DMS79 (cell line): ENCODE data around the gene SERPINA5.

ENCODE experiments used
- DNase-seq: peaks from one replicate; lab custom pipeline; 2025; lab: John Stamatoyannopoulos, UW

The SERPINA5 gene, protein sequence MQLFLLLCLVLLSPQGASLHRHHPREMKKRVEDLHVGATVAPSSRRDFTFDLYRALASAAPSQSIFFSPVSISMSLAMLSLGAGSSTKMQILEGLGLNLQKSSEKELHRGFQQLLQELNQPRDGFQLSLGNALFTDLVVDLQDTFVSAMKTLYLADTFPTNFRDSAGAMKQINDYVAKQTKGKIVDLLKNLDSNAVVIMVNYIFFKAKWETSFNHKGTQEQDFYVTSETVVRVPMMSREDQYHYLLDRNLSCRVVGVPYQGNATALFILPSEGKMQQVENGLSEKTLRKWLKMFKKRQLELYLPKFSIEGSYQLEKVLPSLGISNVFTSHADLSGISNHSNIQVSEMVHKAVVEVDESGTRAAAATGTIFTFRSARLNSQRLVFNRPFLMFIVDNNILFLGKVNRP

DNA sequence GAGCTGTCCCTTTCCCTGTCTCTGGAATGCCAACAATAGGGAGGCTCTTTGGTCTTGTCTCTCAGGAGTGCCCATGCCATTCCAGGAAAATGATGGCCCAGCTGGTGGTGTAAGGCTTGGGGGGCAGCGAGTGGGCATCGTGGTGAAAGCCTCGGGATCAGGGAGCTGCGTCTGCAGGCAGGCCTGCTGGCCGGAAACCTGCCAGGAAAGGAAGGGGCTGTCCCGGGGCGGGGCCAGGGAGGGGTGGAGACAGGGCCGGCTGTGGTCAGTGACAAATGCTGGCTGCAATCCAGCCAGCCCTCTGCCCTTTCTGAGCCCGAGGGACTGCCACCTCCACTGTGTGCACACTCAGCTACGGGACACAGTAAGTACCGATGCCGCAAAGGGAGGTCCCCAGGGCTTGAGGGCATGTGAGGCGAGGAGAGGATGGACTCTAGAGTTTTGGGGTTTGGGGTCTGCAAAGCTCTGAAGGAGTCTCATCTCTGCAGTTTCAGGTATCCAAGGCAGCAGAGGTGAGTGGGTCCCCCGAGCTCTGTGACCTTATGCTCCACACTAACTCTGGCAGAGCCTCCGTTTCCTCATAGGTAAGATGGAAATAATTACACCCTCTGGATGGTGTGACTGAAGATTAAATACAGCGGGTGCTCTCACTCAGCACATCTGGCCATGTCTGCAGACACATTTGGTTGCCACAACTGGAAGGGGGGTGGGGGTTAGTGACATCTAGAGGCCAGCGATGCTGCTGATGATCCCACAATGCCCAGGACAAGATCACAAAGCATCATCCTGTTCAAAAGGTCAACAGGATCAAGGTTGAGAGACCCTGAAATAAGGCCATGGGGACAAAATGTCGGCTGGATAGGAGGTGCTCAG lies at the start of gene SERPINA5:
Gene SERPINA5, plus strand, starts transcription at position 300 of the 873 bp plus-strand sequence. CDS start 5,937 bp downstream, outside the sequence.
- no peak for DNase-seq

DNA sequence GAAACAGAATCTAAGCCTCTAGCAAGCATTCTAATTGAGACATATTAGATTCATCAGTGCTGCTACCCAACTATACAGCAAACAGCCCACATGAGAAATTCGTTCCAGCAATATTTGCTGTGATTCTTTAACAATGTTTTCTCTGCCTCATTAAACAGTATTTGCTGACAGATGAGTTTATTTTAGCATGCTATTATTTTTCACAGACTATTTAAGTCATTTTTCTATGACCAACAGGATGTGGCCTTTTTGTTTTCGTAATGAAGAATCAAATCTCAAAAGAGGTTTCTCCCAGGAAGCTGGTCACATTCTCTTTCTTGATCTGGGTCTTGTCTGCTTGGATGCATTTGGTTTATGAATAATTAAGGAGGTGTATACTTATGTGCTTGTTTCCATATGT lies 48.8 kb upstream of the SERPINA5 start:
- no peak for DNase-seq

DNA sequence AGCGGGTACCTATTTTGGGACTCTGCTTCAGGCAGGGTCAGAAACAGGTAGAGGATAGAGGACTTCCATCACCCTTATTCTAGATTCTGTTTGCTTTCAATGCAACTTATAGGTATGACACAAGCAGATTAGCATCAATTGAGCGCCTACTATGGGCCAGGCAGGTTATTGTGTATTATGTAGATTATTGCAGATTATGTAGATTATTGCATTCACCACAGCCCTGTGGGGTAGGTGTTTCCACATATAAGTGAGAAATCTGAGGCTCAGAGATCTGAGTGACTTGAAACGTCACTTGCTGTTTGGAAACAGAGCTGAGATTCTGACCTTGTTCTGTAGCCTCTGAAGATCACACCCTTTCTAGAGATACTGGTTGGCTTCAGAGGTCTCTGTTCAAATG lies 45.7 kb upstream of the SERPINA5 start:
- DNase-seq: no peak

DNA sequence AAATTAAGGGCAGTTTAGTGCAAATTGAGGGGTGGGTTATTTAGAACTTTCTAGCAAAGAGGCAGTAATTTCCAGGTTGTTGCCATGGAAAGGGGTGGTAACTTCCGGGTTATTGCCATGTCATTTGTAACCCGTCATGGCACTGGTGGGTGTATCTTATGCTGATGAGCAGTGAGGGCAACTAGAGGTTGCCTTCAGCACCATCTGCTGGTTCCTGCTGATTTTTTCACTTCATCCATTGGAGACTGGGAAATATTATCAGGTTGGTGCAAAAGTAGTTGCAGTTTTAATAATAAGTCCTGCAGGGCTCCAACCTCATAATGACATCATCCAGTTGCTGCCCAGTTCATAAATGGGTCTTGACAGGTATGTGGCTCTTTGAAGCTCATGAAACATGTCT lies 44.4 kb upstream of the SERPINA5 start:
- no peak for DNase-seq

DNA sequence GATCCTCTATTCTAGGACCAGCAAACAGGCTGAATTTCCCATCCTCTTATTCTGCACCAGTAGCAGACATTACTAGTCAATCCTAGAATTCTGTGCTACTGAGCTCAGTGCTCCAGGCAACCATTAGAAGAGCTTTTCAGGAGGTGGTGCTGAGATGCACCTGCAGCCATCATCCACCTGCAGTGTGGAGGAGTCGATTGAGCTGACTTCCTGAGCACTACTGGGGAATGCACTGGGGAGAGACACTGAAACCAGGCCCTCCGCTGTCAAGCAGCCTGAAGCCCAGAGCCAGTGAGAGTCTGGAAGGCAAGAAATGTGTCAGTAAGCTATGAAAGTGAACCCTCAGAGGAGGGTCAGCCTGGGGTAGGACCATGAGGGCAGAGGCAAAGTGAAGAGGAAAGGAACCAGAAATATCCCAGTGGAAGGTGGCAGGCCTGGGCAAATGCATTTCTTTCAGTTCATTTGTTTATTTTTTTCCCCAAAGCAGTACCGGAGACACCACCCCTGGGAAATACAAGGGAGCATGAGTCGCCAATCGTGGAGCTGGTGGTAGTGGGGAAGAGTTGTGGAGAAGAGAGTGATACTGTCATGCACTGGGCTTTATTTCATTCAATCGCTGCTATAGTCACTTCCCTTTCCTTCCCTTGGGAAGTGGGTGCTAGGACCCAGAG lies 43.0 kb upstream of the SERPINA5 start:
- DNase-seq: no peak

DNA sequence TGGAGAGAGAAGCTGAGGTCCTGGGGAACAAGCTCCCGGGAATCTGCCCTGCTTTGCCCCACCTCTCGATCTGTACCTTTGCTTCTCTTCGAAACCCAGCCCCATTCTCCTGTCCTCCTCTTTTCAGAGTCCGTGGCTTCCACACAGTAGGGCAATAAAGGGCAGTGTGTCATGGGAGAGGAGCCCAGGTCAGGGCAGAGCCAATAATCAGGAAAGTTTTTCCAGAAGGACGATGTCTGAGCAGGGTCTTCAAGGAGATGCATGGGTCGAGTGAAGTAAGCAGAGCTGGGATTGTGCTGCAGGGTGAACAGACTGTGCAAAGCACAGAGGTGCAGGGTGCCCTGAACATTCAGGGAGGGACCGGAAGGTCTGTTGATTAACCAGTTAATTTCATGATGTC lies 42.0 kb upstream of the SERPINA5 start:
- DNase-seq: no peak

DNA sequence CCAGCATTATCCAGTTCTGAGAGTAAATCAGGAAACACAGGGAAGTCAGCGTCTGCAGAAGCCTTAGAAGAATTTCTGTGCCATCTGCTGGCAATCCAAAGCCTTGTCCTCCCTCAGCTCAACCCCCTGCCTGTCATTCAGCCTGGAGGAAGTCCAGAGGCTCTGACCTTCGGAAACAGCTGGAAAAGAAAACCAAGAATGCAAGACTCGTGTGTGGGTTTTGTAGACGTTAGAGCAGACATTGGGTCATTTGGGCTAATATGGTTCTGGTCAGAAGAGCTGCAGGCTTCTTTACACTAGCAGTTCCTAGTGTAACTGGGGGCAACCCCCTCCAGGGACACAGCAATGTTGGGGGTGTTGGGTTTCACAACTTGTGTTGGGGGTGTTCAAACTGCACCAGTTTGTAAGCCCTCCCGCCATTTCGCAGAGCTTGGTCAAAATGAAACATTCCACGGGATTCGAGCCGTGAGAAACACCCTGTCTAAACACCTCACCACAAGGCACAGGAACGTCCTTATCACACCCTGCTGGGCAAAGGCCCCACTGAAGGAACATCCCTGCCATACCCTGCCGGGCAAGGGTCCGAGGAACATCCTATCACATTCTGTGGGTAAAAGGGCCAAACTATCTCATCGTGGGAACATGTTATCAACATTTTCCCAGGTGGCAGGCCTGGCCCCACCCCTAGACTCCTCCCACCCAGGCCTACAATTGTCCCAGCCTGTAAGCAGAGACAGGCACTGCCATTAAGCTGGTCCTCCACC lies 41.0 kb upstream of the SERPINA5 start:
- no peak for DNase-seq

DNA sequence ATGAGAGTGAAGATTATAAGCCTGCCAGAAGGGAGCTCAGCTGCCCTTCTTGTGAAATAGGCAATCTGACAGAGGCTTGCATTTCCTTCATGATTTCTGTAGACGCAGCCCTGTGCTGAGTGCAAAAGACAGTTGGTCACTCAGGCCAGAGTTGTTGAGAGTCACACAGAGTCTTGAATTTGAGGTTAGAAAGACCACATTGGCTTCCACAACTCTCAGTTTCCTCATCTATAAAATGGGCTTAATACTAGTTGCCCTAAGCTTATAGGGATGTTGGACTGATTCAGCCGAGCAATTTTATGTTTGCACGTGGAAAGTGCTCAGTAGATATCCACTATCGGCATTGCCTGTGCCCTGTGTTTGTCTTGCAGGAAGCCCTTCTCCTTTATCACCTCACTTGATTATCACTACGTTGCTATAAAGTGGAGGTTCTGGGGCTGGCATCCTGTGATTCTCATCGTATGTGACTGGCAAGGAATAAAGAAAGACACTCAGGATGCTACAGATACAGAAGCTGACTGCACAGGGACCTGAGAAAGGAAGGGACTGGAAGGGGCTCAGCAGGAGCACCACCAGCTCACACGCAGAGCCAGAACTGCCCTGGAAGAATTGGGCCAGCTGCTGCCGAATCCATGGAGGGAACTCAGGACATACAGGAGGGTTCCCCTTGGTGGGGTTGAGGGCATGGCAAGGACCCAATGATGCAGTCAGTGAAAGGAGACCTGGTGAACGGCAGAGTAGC lies 39.8 kb upstream of the SERPINA5 start:
- DNase-seq: no peak

DNA sequence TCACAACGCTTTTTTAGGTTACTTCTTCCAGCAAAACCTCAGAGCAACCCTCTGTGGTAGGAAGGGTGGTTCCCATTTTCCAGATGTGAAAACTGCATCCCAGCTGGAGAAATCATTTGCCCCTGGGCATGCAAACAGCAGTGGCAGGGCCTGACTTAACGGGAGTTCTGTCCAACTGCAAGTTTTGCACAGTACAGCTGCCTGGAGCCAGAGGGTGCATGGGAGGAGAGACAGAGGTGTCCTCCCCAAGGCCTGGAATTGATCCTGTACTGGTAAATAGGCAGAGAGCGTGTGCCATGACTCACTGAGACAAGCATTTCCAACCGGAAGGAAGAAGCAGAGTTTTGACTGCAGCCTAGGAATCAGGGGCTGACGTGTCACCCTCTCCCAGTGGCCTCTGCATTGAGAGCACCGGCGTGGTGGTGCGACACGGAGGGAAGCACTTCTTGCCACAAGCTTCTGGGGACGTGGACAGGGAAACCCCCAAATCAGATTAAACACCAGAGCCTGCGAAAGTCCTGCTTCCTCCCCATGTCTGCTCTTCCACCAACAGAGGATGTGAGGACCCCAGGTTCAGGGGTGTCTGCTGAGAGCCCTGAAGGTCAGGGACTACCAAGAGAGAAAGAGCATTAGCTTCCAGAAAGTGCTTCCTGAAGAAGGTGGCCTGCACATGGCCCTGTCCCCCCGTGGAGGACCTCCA lies 39.0 kb upstream of the SERPINA5 start:
- no peak for DNase-seq

DNA sequence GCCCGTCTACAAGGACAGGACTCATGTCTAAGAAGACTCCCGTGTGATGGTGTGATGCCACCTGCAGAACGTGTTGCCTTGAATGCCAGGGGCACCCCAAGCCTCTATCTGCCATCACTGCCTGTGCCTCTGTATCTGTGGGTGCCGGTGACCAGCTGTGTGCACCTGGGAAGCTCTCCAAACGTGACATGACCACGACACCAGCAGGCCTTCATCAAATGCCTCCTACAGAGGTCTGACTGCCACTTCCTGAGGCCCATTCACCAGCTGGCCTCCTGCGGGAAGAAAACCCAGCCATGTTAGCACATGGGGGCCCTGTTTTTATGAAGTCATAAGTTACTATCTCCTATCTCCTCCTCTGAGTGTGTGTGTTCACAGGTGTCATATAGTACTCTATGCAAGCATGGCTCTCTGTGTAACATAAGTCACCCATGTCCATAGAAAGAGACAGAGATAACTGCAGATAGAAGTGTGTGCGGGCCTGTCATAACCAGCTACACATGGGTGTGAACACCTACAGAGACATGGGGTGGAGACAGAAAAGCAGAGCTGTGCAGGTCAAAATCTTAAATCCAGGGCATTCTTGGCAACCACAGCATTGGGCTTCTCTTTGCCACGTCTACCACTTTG lies 38.3 kb upstream of the SERPINA5 start:
- DNase-seq: no peak

DNA sequence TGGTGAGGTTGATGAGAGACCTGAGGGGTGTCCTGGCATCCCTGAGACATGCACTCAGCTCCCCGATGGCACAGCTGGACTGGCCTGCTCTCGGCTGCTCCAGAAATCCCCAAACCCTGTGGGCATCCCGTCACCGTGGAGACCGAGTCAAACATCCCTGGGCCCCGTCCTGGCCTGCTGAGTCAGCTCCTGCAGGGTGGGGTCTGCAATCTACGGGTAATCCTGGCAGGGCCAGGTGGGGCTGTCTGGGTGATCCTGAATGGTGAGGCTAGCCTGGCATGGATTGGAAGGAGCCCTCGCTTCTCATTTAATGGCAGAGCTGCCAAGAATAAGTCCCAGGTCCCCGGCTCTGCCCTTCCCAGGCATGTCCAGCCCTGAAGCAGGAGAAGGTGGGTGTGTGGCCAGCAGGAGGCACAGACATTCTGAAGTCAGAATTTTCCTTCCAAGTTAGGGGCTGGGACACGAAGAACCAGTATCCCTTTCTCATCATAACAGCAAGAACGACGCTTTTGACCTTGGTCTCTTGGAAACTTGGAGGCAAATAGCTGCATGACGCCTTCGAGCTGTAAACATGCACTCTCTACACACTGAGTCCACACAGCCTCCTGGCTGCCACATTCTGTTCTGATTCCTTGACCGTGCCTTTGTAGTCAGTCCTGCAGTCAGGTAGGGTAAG lies 37.6 kb upstream of the SERPINA5 start:
- DNase-seq: no peak

DNA sequence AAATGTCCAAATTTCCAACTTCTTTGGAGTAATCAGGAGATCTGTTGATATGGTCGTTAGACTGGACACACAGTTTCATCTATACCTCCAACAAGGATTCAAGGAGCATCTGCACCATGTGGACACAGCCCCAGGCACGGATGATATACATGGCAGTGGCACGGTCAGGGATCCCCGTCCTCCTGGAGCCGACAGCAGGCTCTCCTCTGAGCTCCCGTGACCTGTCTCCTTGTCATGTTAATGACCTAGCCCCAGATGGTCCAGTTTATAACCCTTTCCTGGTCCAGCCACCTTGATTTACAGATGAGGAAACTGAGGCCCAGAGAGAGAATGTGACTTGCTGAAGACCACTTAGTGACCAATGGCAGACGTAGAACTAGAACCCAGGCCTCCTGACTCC lies 36.5 kb upstream of the SERPINA5 start:
- no peak for DNase-seq

DNA sequence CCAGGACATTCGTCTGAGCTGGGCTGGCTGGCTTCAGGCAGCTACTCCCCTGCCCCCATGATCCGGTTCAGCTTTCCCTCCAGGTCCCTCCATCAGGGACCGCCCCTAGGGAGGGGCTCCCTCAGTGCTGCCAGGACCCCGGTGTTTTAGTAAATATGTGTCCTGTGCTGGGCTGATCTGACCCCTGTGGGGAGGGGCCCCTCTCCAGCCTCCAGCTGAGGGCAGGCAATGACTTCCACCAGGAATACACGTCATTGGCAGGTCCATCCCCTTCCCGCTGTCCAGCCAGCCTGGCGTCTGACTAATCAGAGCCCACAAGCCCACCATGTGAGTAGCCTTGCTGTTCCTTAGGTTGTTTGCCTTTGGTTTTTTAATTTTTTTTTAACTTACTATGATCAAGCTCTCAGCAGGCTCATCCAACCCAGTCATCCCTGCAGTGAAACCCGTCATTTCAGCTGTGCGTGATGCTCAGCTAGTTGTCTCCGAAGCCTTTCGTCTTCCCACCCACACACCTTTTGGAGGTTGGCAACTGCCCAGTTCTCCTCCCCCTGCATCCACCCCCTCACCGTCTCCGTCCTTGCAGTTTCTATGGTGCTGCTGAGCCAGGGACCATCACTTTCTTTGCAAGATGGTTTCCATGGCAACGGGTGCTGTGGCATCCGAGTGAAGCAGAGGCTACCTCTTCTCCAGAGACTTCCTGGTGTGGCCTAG lies 35.9 kb upstream of the SERPINA5 start:
- no peak for DNase-seq

DNA sequence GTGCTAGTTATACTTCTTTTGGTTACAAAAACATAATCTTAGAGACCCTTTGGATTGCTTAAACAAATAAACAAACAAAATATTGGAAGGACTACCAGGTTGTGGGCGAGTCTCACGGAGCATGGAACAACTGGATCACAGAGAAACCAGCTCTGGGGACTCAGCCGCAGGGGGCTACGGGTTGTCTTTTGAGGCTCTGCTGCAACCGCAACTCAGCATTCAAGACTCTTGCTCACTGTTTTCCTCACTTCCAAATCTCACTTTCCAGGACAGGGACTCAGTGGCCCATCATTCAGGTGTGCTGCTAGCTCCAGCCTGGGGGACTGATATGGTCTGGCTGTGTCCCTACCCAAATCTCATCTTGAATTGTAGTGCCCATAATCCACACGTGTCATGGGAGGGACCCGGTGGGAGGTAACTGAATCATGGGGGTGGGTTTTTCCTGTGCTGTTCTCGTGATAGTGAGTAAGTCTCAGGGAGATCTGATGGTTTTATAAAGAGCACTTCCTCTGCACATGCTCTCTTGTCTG lies 34.0 kb upstream of the SERPINA5 start:
- no peak for DNase-seq

DNA sequence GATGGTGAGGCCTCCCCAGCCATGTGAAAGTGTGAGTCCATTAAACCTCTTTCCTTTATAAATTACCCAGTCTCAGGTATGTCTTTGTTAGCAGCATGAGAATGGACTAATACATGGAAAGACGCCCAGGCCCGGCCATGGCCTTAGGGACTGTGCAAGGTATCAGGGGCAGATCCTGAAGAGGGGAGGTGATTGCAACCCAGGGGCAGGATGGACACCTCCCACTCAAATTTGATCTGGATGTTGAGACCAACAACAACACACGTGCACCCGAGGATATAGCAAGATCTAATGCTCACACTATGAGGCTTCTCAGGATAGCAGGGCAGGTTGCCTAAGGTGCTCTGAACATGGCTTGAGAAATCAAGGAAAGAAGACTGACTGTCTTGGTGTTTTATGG lies 33.5 kb upstream of the SERPINA5 start:
- DNase-seq: no peak

DNA sequence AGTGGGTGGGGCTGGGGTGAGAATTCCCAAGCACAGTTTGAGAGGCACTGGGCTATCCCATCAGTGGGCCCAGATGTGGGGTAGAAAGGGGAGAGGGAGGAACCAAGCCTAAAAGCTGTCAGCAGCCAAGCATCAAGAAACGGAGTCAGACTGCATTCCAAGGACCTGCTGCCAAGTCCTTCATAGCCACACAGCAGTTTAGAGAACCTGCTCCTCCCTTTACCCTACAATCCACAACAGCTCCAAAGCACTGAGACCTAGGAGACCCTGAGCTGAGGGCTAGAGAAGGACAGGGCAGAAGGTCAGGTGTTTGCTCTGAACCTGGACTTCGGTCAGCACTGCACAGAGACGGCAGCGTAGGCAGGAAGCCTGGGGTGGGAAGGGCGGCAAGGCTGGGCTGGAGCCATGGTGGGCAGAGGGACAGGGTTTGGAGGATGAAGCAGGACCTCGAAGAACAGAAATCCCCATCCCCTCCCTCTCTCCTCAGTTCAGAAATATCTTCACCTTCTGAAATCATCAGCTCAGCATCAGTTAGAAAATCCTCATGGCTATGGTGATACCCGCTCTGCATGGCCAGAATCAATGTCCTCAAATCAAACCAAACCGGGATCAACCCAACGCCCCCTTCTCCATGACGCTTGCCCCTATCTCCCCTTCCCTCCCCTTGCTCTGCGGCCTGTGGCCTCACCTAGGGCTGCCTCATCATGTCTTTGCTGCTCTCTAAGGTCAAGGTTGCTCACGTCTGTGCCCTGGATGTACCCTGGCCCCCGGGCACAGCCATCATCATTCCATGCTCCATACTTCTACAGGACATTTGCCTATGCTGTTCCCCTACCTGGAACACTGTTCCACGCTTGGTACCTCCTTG lies 32.9 kb upstream of the SERPINA5 start:
- no peak for DNase-seq
